Loucy (cell line): ENCODE results near the gene COL24A1.

ENCODE experiments used
- CTCF ChIP-seq: fragments of 200-600 bp; sonication (generic); conservative IDR thresholded peaks from 2 replicates; pipeline ENCODE4 v1.5.1; 2014; ENCODE audit warnings: mild to moderate bottlenecking, antibody characterized with exemption, low read length
- EZH2phosphoT487 ChIP-seq: fragments of 200-600 bp; IDR thresholded peaks from 2 replicates; pipeline ENCODE4 v1.6.1; 2018; ENCODE audit warnings: antibody characterized with exemption, mild to moderate bottlenecking, moderate library complexity, borderline replicate concordance

GRCh38 chr1:86149591-86149990, 7.0 kb downstream of the COL24A1 start:
- TF ChIP-seq CTCF: no peak
- no peak for TF ChIP-seq EZH2phosphoT487
